HG02678 (cell line): ENCODE data around the gene GABRG3.

ENCODE experiments used
- ATAC-seq: cut with Tn5 transposase; IDR thresholded peaks from one replicate; pipeline ENCODE4 v1.9.1; 2021; ENCODE audit warnings: mild to moderate bottlenecking, moderate library complexity; ENCODE audit not compliant: unreplicated experiment

GABRG3 gene

GRCh38 chr15:27486683-27487647, 516.0 kb downstream of the GABRG3 start:
- ATAC-seq, result no peak

- no peak for ATAC-seq
Observed at GRCh38 chr15:27487846-27488245, 516.9 kb downstream of the GABRG3 start.

GRCh38 chr15:27490867-27491595, 520.0 kb downstream of the GABRG3 start:
- ATAC-seq, result no peak

GRCh38 chr15:27491666-27492621, 521.0 kb downstream of the GABRG3 start:
- ATAC-seq, result no peak

GRCh38 chr15:27495963-27496459, 525.0 kb downstream of the GABRG3 start:
- ATAC-seq, result no peak

- ATAC-seq, result no peak
Observed at GRCh38 chr15:27498700-27499099, 527.7 kb downstream of the GABRG3 start.

GRCh38 chr15:27499191-27499590, 528.2 kb downstream of the GABRG3 start:
- ATAC-seq, result no peak

GRCh38 chr15:27499719-27500118, 528.7 kb downstream of the GABRG3 start:
- ATAC-seq, result no peak

GRCh38 chr15:27500206-27500605, 529.2 kb downstream of the GABRG3 start:
- ATAC-seq, result no peak

- ATAC-seq, result no peak
Observed at GRCh38 chr15:27506752-27507151, 535.8 kb downstream of the GABRG3 start.

GRCh38 chr15:27509014-27509413, 538.0 kb downstream of the GABRG3 start:
- no peak for ATAC-seq

- ATAC-seq, result no peak
Observed at GRCh38 chr15:27512281-27513001, 541.5 kb downstream of the GABRG3 start.

GRCh38 chr15:27514526-27514925, 543.5 kb downstream of the GABRG3 start:
- no peak for ATAC-seq

- no peak for ATAC-seq
Observed at GRCh38 chr15:27527490-27528067, 556.6 kb downstream of the GABRG3 start.

- no peak for ATAC-seq
Observed at GRCh38 chr15:27529399-27529798, 558.4 kb downstream of the GABRG3 start.

- ATAC-seq, result no peak
Observed at GRCh38 chr15:27530994-27531393, 560.0 kb downstream of the GABRG3 start.

- no peak for ATAC-seq
Observed at GRCh38 chr15:27532358-27532757, 561.4 kb downstream of the GABRG3 start.

- ATAC-seq, result no peak
Observed at GRCh38 chr15:27535445-27536129, 564.6 kb downstream of the GABRG3 start.

GRCh38 chr15:27538325-27538724, 567.3 kb downstream of the GABRG3 start:
- ATAC-seq, result no peak
